ENCODE measurements around the gene FMNL2. TPM values are rescaled to one million over a fixed set of nuclear protein-coding genes. Genes with fewer than 3 reads are reported as not detected.

FMNL2 gene
- total and polyA plus RNA-seq, 2 experiments from 2014 or later, result 4.4 to 18.6 TPM

- TF ChIP-seq EZH2 (IDR thresholded peaks at IDR 0.05; ENCODE audit: insufficient read depth, poor library complexity, severe bottlenecking) (no peak), EZH2phosphoT487 (IDR thresholded peaks at IDR 0.05; ENCODE audit: insufficient read depth, low read depth) (no peak)
- no peaks in the 10 kb centered on the region for H4K20me1 ChIP-seq (ENCODE audit: insufficient read depth)
- no peak overlapping the region for H3K27ac ChIP-seq
- no peak for DNase-seq
- H2AFZ ChIP-seq, result no peak overlapping the region
- WGBS, 2 experiments (ENCODE audit: low coverage in 1 of 2, low lambda C conversion rate in 2 of 2, missing lambda C conversion rate in 2 of 2), result 86 to 87% methylated on average over 5 of the region's 5 CpGs
- H3K36me3 ChIP-seq (ENCODE audit: low read depth), result no peaks in the 10 kb centered on the region
- no peak overlapping the region for H3K4me2 ChIP-seq (ENCODE audit: unreplicated experiment)
- peaks cover 69% of the 10 kb centered on the region for H3K79me2 ChIP-seq (ENCODE audit: insufficient read depth)
- no peaks in the 10 kb centered on the region for H3K9me3 ChIP-seq (ENCODE audit: low read depth)
- no peak overlapping the region for H3K9ac ChIP-seq
- H3K27me3 ChIP-seq (replicated peaks; ENCODE audit: insufficient read depth), result no peaks in the 10 kb centered on the region
- in situ Hi-C loops (cut with MboI), result no loop called here
- H3F3A ChIP-seq (ENCODE audit: insufficient read depth), result no peaks in the 10 kb centered on the region
- H3K4me1 ChIP-seq (ENCODE audit: insufficient read depth), result peaks cover 8% of the 10 kb centered on the region; the same call in 1 of the 2 replicates
- H3K4me3 ChIP-seq, result no peak overlapping the region
- H3K9me2 ChIP-seq (ENCODE audit: insufficient read depth), result no peaks in the 10 kb centered on the region
Measured at GRCh38 chr2:152458441-152458940, 123.5 kb downstream of the FMNL2 start.

GRCh38 chr2:152459091-152459490 is 124.1 kb downstream of the FMNL2 start:
- Histone ChIP-seq H3K9ac (no peak overlapping the region), H4K20me1 (ENCODE audit: insufficient read depth) (no peaks in the 10 kb centered on the region), H3K4me2 (ENCODE audit: unreplicated experiment) (no peak overlapping the region), H3K4me3 (no peak overlapping the region), H3K27me3 (replicated peaks; ENCODE audit: insufficient read depth) (no peaks in the 10 kb centered on the region), H3K9me3 (ENCODE audit: low read depth) (no peaks in the 10 kb centered on the region), H3K27ac (no peak overlapping the region), H3K79me2 (ENCODE audit: insufficient read depth) (peaks cover 69% of the 10 kb centered on the region), H3K4me1 (ENCODE audit: insufficient read depth) (peaks cover 8% of the 10 kb centered on the region; the same call in 1 of the 2 replicates), H2AFZ (no peak overlapping the region), H3K36me3 (ENCODE audit: low read depth) (no peaks in the 10 kb centered on the region), H3F3A (ENCODE audit: insufficient read depth) (no peaks in the 10 kb centered on the region), H3K9me2 (ENCODE audit: insufficient read depth) (no peaks in the 10 kb centered on the region)
- in situ Hi-C loops (cut with MboI), result no loop called here
- no peak for DNase-seq
- TF ChIP-seq EZH2 (IDR thresholded peaks at IDR 0.05; ENCODE audit: insufficient read depth, poor library complexity, severe bottlenecking), result no peak
- TF ChIP-seq EZH2phosphoT487 (IDR thresholded peaks at IDR 0.05; ENCODE audit: insufficient read depth, low read depth), result no peak
- 96 to 98% methylated on average over 2 of the region's 2 CpGs for WGBS, 2 experiments (ENCODE audit: low coverage in 1 of 2, low lambda C conversion rate in 2 of 2, missing lambda C conversion rate in 2 of 2)

DNA sequence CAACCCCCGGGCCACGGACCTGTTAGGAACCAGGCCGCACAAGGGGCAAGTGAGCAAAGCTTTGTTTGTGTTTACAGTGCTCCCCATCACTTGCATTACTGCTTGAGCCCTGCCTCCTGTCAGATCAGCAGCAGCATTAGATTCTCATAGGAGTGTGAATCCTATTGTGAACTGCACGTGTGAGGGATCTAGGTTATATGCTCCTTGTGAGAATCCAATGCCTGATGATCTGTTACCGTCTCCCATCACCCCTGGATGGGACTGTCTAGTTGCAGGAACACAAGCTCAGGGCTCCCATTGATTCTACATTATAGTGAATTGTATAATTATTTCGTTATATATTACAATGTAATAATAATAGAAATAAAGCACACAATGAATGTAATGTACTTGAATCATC is 125.6 kb downstream of the FMNL2 start:
- no peaks in the 10 kb centered on the region for H4K20me1 ChIP-seq (ENCODE audit: insufficient read depth)
- no peak overlapping the region for H3K9ac ChIP-seq
- H3K4me2 ChIP-seq (ENCODE audit: unreplicated experiment), result no peak overlapping the region
- no peak for TF ChIP-seq EZH2phosphoT487 (IDR thresholded peaks at IDR 0.05; ENCODE audit: insufficient read depth, low read depth)
- TF ChIP-seq EZH2 (IDR thresholded peaks at IDR 0.05; ENCODE audit: insufficient read depth, poor library complexity, severe bottlenecking), result no peak
- WGBS, 2 experiments (ENCODE audit: low coverage in 1 of 2, low lambda C conversion rate in 2 of 2, missing lambda C conversion rate in 2 of 2), result 91 to 95% methylated on average over 6 of the region's 6 CpGs
- no peak for DNase-seq
- H3F3A ChIP-seq (ENCODE audit: insufficient read depth), result no peaks in the 10 kb centered on the region
- H3K9me2 ChIP-seq (ENCODE audit: insufficient read depth), result no peaks in the 10 kb centered on the region
- H3K36me3 ChIP-seq (ENCODE audit: low read depth), result no peaks in the 10 kb centered on the region
- H2AFZ ChIP-seq, result no peak overlapping the region
- no peaks in the 10 kb centered on the region for H3K27me3 ChIP-seq (replicated peaks; ENCODE audit: insufficient read depth)
- H3K27ac ChIP-seq, result no peak overlapping the region
- peaks cover 8% of the 10 kb centered on the region; the same call in 1 of the 2 replicates for H3K4me1 ChIP-seq (ENCODE audit: insufficient read depth)
- in situ Hi-C loops (cut with MboI), result no loop called here
- peaks cover 70% of the 10 kb centered on the region for H3K79me2 ChIP-seq (ENCODE audit: insufficient read depth)
- no peaks in the 10 kb centered on the region for H3K9me3 ChIP-seq (ENCODE audit: low read depth)
- no peak overlapping the region for H3K4me3 ChIP-seq

DNA sequence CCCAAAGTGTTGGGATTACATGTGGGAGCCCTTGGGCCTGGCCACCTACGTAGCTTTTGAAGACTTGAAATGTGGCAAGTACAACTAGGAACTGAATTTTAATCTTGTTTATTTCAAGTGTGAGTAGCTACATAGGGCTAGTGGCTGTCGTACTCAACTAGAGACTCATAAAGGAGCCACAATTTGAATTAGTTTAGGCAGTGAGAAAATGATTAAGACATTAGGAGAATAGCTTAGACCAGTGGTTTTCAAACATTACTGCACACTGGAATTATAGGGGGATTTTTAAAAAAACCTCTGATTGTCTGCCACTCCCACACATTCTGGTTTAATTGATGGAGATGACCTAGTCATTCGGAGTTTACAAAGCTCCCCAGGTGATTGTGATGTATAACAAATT is 127.1 kb downstream of the FMNL2 start:
- H3K79me2 ChIP-seq (ENCODE audit: insufficient read depth), result peaks cover 69% of the 10 kb centered on the region
- no peak for DNase-seq
- H2AFZ ChIP-seq, result no peak overlapping the region
- H3F3A ChIP-seq (ENCODE audit: insufficient read depth), result no peaks in the 10 kb centered on the region
- no peak overlapping the region for H3K4me3 ChIP-seq
- no peaks in the 10 kb centered on the region for H4K20me1 ChIP-seq (ENCODE audit: insufficient read depth)
- in situ Hi-C loops (cut with MboI), result no loop called here
- H3K9me2 ChIP-seq (ENCODE audit: insufficient read depth), result no peaks in the 10 kb centered on the region
- no peak overlapping the region for H3K9ac ChIP-seq
- no peak overlapping the region for H3K27ac ChIP-seq
- peaks cover 7% of the 10 kb centered on the region; the same call in 1 of the 2 replicates for H3K4me1 ChIP-seq (ENCODE audit: insufficient read depth)
- WGBS, 2 experiments (ENCODE audit: low coverage in 1 of 2, low lambda C conversion rate in 2 of 2, missing lambda C conversion rate in 2 of 2), result 99 to 100% methylated on average over 3 of the region's 3 CpGs
- no peaks in the 10 kb centered on the region for H3K36me3 ChIP-seq (ENCODE audit: low read depth)
- H3K4me2 ChIP-seq (ENCODE audit: unreplicated experiment), result no peak overlapping the region
- TF ChIP-seq EZH2 (IDR thresholded peaks at IDR 0.05; ENCODE audit: insufficient read depth, poor library complexity, severe bottlenecking) (no peak), EZH2phosphoT487 (IDR thresholded peaks at IDR 0.05; ENCODE audit: insufficient read depth, low read depth) (no peak)
- no peaks in the 10 kb centered on the region for H3K9me3 ChIP-seq (ENCODE audit: low read depth)
- no peaks in the 10 kb centered on the region for H3K27me3 ChIP-seq (replicated peaks; ENCODE audit: insufficient read depth)
